GM19238 (cell line): ENCODE results near the gene TXLNG.

Experiments
- DNase-seq: peaks from one replicate; pipeline ENCODE4 v3.0.0; 2011; ENCODE audit warnings: low spot score; ENCODE audit not compliant: insufficient read length

The TXLNG gene

DNA sequence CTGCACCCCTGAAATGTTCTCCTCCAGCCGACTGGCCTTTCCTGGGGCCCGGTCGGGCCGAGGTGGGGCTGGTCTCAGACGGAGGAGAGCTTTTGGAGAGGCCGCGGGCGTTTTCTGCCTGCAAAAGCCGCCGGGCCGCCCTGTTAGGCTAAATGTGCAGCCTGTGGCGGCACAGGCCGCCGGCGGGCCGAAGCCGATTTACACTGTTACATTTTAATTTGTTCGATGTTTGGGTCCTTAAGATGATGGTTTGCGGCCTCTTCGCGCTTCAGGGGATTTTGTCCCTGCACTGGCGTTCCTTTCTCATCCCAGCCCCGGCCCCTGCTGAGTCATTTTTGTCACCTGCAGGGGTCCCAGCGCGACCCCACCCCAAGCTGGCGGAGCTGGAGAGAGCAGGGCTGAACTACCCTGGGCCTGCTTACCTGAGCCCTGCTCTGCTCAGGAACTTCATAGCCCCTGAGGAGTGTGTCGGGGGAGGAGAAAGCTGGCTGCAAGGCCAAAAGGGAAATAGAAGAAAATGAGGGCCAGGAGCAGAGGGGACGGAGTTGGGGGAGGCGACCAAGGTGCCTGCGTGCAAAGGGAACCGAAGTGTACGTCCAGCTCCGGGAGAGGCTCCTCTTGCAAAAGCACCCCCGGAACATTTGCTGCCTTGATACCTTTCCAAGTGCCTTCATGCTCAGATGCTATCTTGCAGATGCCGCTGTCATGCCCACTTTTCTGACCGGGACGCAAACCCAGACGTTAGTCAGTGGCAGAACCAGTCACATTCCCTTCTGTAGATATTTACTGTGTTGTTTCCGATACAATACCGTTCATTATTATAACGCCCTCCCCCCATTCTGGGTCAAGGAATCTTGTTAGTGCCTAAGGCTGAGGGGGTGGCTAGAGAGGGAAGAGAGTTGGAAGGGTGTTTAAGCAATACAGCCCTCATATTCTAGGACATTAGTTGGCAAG lies 84.9 kb downstream of the TXLNG start:
- DNase-seq: no peak

- DNase-seq: no peak
Observed at GRCh38 chrX:16873106-16873505, 86.8 kb downstream of the TXLNG start.

DNA sequence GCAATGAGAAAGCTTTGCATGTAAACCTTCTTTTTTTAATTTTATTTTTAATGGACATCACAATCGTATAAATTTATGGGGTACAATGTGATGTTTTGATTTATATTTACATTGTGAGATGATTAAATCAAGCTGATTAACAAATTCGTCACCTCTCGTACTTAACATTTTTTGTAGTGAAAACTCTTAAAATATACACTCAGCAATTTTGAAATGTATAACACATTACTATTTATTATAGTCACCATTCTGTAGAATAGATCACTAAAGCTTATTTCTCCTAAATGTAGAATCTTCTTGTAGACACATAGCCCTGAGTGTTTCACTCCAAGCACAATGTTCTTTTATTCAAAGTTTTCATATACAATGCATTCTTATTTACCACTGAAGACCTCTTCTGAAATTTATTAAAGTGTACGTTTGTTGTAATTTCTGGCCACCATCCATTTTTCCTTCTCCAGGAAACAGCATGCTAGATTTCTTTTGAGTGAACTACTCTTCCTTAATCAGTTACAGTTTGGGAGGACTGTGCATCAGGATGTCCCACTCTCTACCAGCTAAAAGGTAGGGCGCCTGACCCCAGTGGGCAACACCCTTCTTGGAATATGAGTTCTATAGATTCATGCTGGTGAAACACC lies 88.3 kb downstream of the TXLNG start:
- no peak for DNase-seq

GRCh38 chrX:16876696-16877095 lies 90.4 kb downstream of the TXLNG start:
- DNase-seq: no peak

GRCh38 chrX:16882169-16882568 lies 95.9 kb downstream of the TXLNG start:
- DNase-seq: no peak

- DNase-seq: no peak
Observed at GRCh38 chrX:16882702-16883486, 96.6 kb downstream of the TXLNG start.

GRCh38 chrX:16883487-16883804 lies 97.2 kb downstream of the TXLNG start:
- DNase-seq: no peak

GRCh38 chrX:16885628-16886027 lies 99.4 kb downstream of the TXLNG start:
- no peak for DNase-seq

GRCh38 chrX:16892504-16893362 lies 106.5 kb downstream of the TXLNG start:
- DNase-seq: peak; percentile 27
